HepG2 (cell line): ENCODE data around the gene MEPCE.

Experiments
- ATF1 ChIP-seq: IDR thresholded peaks from 2 replicates; pipeline ENCODE4 v1.6.1; 2016; ENCODE audit warnings: mild to moderate bottlenecking, control low read depth
- ETV5 ChIP-seq: IDR thresholded peaks from 2 replicates; pipeline ENCODE4 v1.6.1; 2018; ENCODE audit warnings: missing biosample characterization, missing genetic modification reagents, inconsistent platforms, borderline replicate concordance
- EZH2 ChIP-seq: conservative IDR thresholded peaks from 2 replicates; pipeline ENCODE4 v1.6.1; 2012; ENCODE audit warnings: mild to moderate bottlenecking, low read depth, low read length, moderate library complexity
- FOXP1 ChIP-seq, 2 experiments: fragments of 450-650 bp in 1 of 2; IDR thresholded peaks; 2 replicates each; pipeline ENCODE4 v1.6.1; 2017 to 2018; ENCODE audit warnings: antibody characterized with exemption in 1 of 2
- NFIB ChIP-seq: sonication (generic); formaldehyde crosslinking; IDR thresholded peaks from 2 replicates; pipeline ENCODE4 v1.9.0; 2021; ENCODE audit warnings: missing genetic modification reagents, mild to moderate bottlenecking, borderline replicate concordance
- TF ChIP-seq, protein P1 (sequence below): sonication (generic); formaldehyde crosslinking; IDR thresholded peaks from 2 replicates; pipeline ENCODE4 v1.4.0; 2020; ENCODE audit warnings: missing genetic modification reagents
- TF ChIP-seq, protein P2 (sequence below): sonication (generic); formaldehyde crosslinking; IDR thresholded peaks from 2 replicates; pipeline ENCODE4 v1.4.0; 2020; ENCODE audit warnings: mild to moderate bottlenecking, missing genetic modification reagents
- TF ChIP-seq, protein P3 (sequence below): IDR thresholded peaks from 2 replicates; pipeline ENCODE4 v1.6.1; 2012; ENCODE audit warnings: inconsistent platforms
- TF ChIP-seq, protein P4 (sequence below): sonication (generic); formaldehyde crosslinking; IDR thresholded peaks from 2 replicates; pipeline ENCODE4 v1.5.0; 2020; ENCODE audit warnings: mild to moderate bottlenecking, missing genetic modification reagents, moderate library complexity

DNA sequence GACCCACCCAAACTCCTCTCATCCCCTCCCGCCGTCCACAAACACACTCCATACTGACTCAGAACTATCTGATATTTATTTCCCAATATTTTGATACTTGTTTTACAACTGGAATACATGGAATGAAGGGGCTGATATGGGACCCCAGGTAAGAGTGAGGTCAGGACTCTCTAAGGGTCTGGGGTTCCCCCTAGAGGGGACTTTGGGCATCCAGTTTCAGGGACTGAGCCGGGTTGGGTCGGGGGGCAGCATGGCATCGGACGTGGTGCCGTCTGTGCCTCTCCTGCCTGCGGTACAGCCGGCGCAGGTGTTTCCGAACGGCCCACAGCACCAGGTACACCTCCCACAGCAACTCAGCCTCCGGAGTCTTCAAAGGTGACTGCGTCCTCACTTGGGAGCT lies 26.9 kb downstream of the MEPCE start:
- TF ChIP-seq, protein P1, sequence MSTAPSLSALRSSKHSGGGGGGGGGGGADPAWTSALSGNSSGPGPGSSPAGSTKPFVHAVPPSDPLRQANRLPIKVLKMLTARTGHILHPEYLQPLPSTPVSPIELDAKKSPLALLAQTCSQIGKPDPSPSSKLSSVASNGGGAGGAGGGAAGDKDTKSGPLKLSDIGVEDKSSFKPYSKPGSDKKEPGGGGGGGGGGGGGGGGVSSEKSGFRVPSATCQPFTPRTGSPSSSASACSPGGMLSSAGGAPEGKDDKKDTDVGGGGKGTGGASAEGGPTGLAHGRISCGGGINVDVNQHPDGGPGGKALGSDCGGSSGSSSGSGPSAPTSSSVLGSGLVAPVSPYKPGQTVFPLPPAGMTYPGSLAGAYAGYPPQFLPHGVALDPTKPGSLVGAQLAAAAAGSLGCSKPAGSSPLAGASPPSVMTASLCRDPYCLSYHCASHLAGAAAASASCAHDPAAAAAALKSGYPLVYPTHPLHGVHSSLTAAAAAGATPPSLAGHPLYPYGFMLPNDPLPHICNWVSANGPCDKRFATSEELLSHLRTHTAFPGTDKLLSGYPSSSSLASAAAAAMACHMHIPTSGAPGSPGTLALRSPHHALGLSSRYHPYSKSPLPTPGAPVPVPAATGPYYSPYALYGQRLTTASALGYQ (CRISPR knock-in tag): no peak
- TF ChIP-seq EZH2: no peak
- TF ChIP-seq, protein P2, sequence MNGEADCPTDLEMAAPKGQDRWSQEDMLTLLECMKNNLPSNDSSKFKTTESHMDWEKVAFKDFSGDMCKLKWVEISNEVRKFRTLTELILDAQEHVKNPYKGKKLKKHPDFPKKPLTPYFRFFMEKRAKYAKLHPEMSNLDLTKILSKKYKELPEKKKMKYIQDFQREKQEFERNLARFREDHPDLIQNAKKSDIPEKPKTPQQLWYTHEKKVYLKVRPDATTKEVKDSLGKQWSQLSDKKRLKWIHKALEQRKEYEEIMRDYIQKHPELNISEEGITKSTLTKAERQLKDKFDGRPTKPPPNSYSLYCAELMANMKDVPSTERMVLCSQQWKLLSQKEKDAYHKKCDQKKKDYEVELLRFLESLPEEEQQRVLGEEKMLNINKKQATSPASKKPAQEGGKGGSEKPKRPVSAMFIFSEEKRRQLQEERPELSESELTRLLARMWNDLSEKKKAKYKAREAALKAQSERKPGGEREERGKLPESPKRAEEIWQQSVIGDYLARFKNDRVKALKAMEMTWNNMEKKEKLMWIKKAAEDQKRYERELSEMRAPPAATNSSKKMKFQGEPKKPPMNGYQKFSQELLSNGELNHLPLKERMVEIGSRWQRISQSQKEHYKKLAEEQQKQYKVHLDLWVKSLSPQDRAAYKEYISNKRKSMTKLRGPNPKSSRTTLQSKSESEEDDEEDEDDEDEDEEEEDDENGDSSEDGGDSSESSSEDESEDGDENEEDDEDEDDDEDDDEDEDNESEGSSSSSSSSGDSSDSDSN (CRISPR knock-in tag): no peak
- TF ChIP-seq, protein P3, sequence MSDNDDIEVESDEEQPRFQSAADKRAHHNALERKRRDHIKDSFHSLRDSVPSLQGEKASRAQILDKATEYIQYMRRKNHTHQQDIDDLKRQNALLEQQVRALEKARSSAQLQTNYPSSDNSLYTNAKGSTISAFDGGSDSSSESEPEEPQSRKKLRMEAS: no peak
- TF ChIP-seq ATF1 (CRISPR knock-in tag): no peak
- TF ChIP-seq ETV5 (CRISPR knock-in tag): no peak
- TF ChIP-seq NFIB: no peak
- TF ChIP-seq FOXP1 (IDR thresholded peaks at IDR 0.05): no peak
- no peak for TF ChIP-seq FOXP1 (CRISPR knock-in tag; IDR thresholded peaks at IDR 0.05)
- TF ChIP-seq, protein P4, sequence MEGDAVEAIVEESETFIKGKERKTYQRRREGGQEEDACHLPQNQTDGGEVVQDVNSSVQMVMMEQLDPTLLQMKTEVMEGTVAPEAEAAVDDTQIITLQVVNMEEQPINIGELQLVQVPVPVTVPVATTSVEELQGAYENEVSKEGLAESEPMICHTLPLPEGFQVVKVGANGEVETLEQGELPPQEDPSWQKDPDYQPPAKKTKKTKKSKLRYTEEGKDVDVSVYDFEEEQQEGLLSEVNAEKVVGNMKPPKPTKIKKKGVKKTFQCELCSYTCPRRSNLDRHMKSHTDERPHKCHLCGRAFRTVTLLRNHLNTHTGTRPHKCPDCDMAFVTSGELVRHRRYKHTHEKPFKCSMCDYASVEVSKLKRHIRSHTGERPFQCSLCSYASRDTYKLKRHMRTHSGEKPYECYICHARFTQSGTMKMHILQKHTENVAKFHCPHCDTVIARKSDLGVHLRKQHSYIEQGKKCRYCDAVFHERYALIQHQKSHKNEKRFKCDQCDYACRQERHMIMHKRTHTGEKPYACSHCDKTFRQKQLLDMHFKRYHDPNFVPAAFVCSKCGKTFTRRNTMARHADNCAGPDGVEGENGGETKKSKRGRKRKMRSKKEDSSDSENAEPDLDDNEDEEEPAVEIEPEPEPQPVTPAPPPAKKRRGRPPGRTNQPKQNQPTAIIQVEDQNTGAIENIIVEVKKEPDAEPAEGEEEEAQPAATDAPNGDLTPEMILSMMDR: peak; percentile 21
